ENCODE results near the gene CMTM7.

CMTM7 gene

GRCh38 chr3:32414522-32415202 is 23.0 kb downstream of the CMTM7 start:
- no peak for DNase-seq

GRCh38 chr3:32419742-32420125 is 28.1 kb downstream of the CMTM7 start:
- DNase-seq: no peak

- DNase-seq: no peak
These were observed 28.7 kb downstream of the CMTM7 start for GRCh38 chr3:32420126-32421038.

GRCh38 chr3:32421185-32421584 is 29.5 kb downstream of the CMTM7 start:
- DNase-seq: no peak

- no peak for DNase-seq
These were observed 30.6 kb downstream of the CMTM7 start for GRCh38 chr3:32421991-32422859.

- no peak for DNase-seq
These were observed 31.3 kb downstream of the CMTM7 start for GRCh38 chr3:32422943-32423342.

- DNase-seq: no peak
These were observed 31.9 kb downstream of the CMTM7 start for GRCh38 chr3:32423534-32423933.

GRCh38 chr3:32423956-32424557 is 32.4 kb downstream of the CMTM7 start:
- DNase-seq: no peak

- DNase-seq: no peak
These were observed 33.1 kb downstream of the CMTM7 start for GRCh38 chr3:32424581-32425250.

GRCh38 chr3:32428092-32429068 is 36.7 kb downstream of the CMTM7 start:
- DNase-seq: no peak

GRCh38 chr3:32430900-32431299 is 39.2 kb downstream of the CMTM7 start:
- no peak for DNase-seq

- DNase-seq: no peak
These were observed 39.8 kb downstream of the CMTM7 start for GRCh38 chr3:32431481-32431880.

GRCh38 chr3:32432045-32432710 is 40.5 kb downstream of the CMTM7 start:
- no peak for DNase-seq

GRCh38 chr3:32432711-32433530 is 41.3 kb downstream of the CMTM7 start:
- no peak for DNase-seq

- DNase-seq: no peak
These were observed 42.6 kb downstream of the CMTM7 start for GRCh38 chr3:32434206-32434605.

GRCh38 chr3:32435911-32436815 is 44.5 kb downstream of the CMTM7 start:
- DNase-seq: no peak

GRCh38 chr3:32436816-32437189 is 45.1 kb downstream of the CMTM7 start:
- no peak for DNase-seq

- no peak for DNase-seq
These were observed 46.2 kb downstream of the CMTM7 start for GRCh38 chr3:32437896-32438295.
